Astrocyte of the hippocampus (primary cell): ENCODE measurements around the gene AP1S2.
"Not testable (repeated sequence)": the region's sequence is repeated elsewhere in the genome, so short reads cannot be mapped to it uniquely, and the experiment has no call there.

Experiments used
- DNase-seq: peaks from one replicate; pipeline ENCODE4 v3.0.0; 2011; ENCODE audit warnings: low read depth, low spot score

The AP1S2 gene

GRCh38 chrX:15855568-15856221, 1.1 kb upstream of the AP1S2 start:
- DNase-seq: no peak

- DNase-seq: peak; percentile 66
These were observed 445 bp downstream of the AP1S2 start for GRCh38 chrX:15854080-15854655.

GRCh38 chrX:15853586-15854079, 980 bp downstream of the AP1S2 start:
- peak; percentile 34 for DNase-seq

- peak; percentile 50 for DNase-seq
These were observed 5.1 kb downstream of the AP1S2 start for GRCh38 chrX:15849555-15849954.

- peak; percentile 28 for DNase-seq
These were observed 6.0 kb downstream of the AP1S2 start for GRCh38 chrX:15848576-15848975.

- DNase-seq: no peak
These were observed 10.7 kb downstream of the AP1S2 start for GRCh38 chrX:15843960-15844359.

GRCh38 chrX:15841853-15842516, 12.6 kb downstream of the AP1S2 start:
- no peak for DNase-seq

- DNase-seq: no peak
These were observed 16.6 kb downstream of the AP1S2 start for GRCh38 chrX:15838017-15838416.

- no peak for DNase-seq
These were observed 19.6 kb downstream of the AP1S2 start for GRCh38 chrX:15834827-15835595.

- DNase-seq: no peak
These were observed 20.6 kb downstream of the AP1S2 start for GRCh38 chrX:15834053-15834452.

- not testable (repeated sequence) for DNase-seq
These were observed 23.3 kb downstream of the AP1S2 start for GRCh38 chrX:15831347-15831746.

GRCh38 chrX:15829217-15829616, 25.4 kb downstream of the AP1S2 start:
- no peak for DNase-seq

GRCh38 chrX:15825936-15826335, 28.7 kb downstream of the AP1S2 start:
- no peak for DNase-seq

- no peak for DNase-seq
These were observed 31.7 kb downstream of the AP1S2 start for GRCh38 chrX:15822922-15823321.

- peak; percentile 46 for DNase-seq
These were observed 34.2 kb downstream of the AP1S2 start for GRCh38 chrX:15820106-15821073.

GRCh38 chrX:15816886-15817285, 37.7 kb downstream of the AP1S2 start:
- peak; percentile 78 for DNase-seq

GRCh38 chrX:15816438-15816809, 38.2 kb downstream of the AP1S2 start:
- no peak for DNase-seq

- peak; percentile 51 for DNase-seq
These were observed 38.7 kb downstream of the AP1S2 start for GRCh38 chrX:15815779-15816437.

- no peak for DNase-seq
These were observed 39.7 kb downstream of the AP1S2 start for GRCh38 chrX:15814771-15815365.

- DNase-seq: no peak
These were observed 41.2 kb downstream of the AP1S2 start for GRCh38 chrX:15813416-15813815.
